Neural cell (in vitro differentiated cells): Measurements from ENCODE around the gene NKD1.

Experiments used
- TAF1 ChIP-seq: IDR thresholded peaks from 2 replicates; pipeline ENCODE4 v1.6.1; 2012; ENCODE audit warnings: low read depth
- TF ChIP-seq, protein P1 (sequence below): fragments of 450-650 bp; IDR thresholded peaks from 2 replicates; pipeline ENCODE4 v1.5.1; 2014; ENCODE audit warnings: antibody characterized with exemption, mild to moderate bottlenecking, moderate library complexity; ENCODE audit not compliant: poor library complexity, severe bottlenecking

DNA sequence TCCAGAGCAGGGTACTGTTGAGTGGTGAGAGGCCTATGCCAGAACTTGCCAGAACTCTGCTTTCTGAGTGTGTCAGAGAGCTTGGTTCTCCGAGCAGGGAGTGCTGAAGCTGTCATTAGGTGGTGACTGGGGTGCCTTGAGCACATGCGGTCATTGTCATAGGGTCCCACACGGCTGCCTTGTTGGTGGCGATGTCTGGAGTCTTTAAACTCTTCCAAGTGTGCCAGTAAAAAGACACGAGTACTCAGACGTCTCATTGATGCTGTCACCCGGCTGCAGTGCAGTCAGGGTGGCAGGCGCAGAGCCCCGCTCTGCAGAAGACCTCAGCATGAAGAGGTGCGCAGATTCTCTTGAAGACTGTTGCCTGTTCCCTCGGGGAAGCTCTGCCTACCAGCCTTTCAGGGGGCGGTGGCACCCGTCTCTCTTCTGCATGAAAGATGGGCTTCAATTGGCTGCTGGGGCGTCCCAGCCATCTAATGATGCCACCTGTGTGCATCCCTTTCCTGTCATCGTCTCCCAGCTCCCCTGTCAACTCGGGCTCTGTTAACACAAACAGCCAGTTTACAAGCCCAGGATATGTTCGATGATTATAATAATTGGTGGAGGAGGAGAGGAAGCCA is 58.3 kb downstream of the NKD1 start:
- TF ChIP-seq, protein P1, sequence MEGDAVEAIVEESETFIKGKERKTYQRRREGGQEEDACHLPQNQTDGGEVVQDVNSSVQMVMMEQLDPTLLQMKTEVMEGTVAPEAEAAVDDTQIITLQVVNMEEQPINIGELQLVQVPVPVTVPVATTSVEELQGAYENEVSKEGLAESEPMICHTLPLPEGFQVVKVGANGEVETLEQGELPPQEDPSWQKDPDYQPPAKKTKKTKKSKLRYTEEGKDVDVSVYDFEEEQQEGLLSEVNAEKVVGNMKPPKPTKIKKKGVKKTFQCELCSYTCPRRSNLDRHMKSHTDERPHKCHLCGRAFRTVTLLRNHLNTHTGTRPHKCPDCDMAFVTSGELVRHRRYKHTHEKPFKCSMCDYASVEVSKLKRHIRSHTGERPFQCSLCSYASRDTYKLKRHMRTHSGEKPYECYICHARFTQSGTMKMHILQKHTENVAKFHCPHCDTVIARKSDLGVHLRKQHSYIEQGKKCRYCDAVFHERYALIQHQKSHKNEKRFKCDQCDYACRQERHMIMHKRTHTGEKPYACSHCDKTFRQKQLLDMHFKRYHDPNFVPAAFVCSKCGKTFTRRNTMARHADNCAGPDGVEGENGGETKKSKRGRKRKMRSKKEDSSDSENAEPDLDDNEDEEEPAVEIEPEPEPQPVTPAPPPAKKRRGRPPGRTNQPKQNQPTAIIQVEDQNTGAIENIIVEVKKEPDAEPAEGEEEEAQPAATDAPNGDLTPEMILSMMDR: no peak
- no peak for TF ChIP-seq TAF1
